Measurements from ENCODE around the gene INO80E. TPM values are rescaled to one million over a fixed set of nuclear protein-coding genes. Genes with fewer than 3 reads are reported as not detected.
A peak's percentile ranks its signal among the peaks of the same experiment; 100 is the strongest.
"Not testable (repeated sequence)": the region's sequence is repeated elsewhere in the genome, so short reads cannot be mapped to it uniquely, and the experiment has no call there.

Gene INO80E
- total RNA-seq, 2 donors from 2014 or later: 28.3 to 54.5 TPM

- 93 to 94% methylated on average over 5 of the region's 5 CpGs for WGBS, 2 donors
- peaks cover 16% of the 10 kb centered on the region for H3K4me1 ChIP-seq
- no peaks in the 10 kb centered on the region for H3K27me3 ChIP-seq
- DNase-seq (no peak), ATAC-seq (no peak)
- H3K36me3 ChIP-seq (replicated peaks in 1 of 2; ENCODE audit: insufficient read depth in 1 of 2, low read depth in 2 of 2): no peaks in the 10 kb centered on the region
- no peak overlapping the region for H3K4me3 ChIP-seq
- TF ChIP-seq CTCF (IDR thresholded peaks at IDR 0.05): no peak
- no peak for TF ChIP-seq POLR2A (IDR thresholded peaks at IDR 0.05)
- intact Hi-C loops (cut with DNase I): no loop called here
- H3K9me3 ChIP-seq: no peaks in the 10 kb centered on the region
- no peak overlapping the region for H3K27ac ChIP-seq
Observed at GRCh38 chr16:29958756-29959155, 37.3 kb upstream of the INO80E start.

DNA sequence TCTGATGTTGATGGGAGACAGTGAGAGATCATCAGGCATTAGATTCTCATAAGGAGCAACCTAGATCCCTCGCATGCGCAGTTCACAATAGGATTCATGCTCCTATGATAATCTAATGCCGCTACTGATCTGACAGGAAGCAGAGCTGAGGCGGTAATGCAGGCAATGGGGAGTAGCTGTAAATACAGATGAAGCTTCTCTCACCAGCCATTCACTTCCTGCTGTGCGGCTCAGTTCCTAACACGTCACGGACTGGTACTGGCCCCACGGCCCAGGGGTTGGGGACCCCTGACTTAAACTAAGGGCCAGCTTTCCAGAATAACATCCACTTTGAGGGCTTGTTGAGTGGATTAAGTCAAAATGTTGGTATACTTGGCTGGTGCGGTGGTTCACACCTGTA, 36.7 kb upstream of the INO80E start:
- intact Hi-C loops (cut with DNase I): no loop called here
- H3K4me1 ChIP-seq: peaks cover 16% of the 10 kb centered on the region
- no peak overlapping the region for H3K27ac ChIP-seq
- 84 to 97% methylated on average over 7 to 9 of the region's 9 CpGs for WGBS, 2 donors
- DNase-seq (no peak), ATAC-seq (no peak)
- no peaks in the 10 kb centered on the region for H3K9me3 ChIP-seq
- TF ChIP-seq POLR2A (IDR thresholded peaks at IDR 0.05) (no peak), CTCF (IDR thresholded peaks at IDR 0.05) (no peak)
- H3K36me3 ChIP-seq (replicated peaks in 1 of 2; ENCODE audit: insufficient read depth in 1 of 2, low read depth in 2 of 2): no peaks in the 10 kb centered on the region
- H3K4me3 ChIP-seq: no peak overlapping the region
- H3K27me3 ChIP-seq: no peaks in the 10 kb centered on the region

DNA sequence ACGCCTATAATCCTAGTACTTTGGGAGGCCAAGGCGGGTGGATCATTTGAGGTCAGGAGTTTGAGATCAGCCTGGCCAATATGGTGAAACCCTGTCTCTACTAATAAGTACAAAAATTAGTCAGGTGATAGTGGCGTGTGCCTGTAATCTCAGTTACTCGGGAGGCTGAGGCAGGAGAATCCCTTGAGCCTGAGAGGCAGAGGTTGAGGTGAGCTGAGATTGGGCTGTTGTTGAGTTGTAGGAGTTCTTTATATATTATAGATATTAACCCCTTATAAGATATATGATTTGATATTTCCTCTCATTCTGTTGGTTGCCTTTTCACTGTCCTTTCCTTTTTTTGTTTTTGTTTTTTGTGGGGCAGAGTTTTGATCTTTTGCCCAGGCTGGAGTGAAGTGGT, 36.2 kb upstream of the INO80E start:
- H3K36me3 ChIP-seq (replicated peaks in 1 of 2; ENCODE audit: insufficient read depth in 1 of 2, low read depth in 2 of 2); H3K9me3 ChIP-seq; intact Hi-C loops (cut with DNase I); DNase-seq; H3K4me3 ChIP-seq; ATAC-seq; H3K27me3 ChIP-seq; H3K27ac ChIP-seq: not testable (repeated sequence)
- WGBS, 2 donors: 81 to 83% methylated on average over 4 of the region's 4 CpGs
- peaks cover 16% of the 10 kb centered on the region for H3K4me1 ChIP-seq

- DNase-seq (no peak), ATAC-seq (no peak)
- intact Hi-C loops (cut with DNase I): no loop called here
- peak overlapping the region in 1 of 2 donors; percentile 66 for H3K4me3 ChIP-seq
- TF ChIP-seq CTCF (IDR thresholded peaks at IDR 0.05) (no peak), POLR2A (IDR thresholded peaks at IDR 0.05) (no peak)
- peak overlapping the region in 3 of 4 donors; percentile 72 to 92 (median 87) for H3K27ac ChIP-seq
- H3K36me3 ChIP-seq (replicated peaks in 1 of 2; ENCODE audit: insufficient read depth in 1 of 2, low read depth in 2 of 2): no peaks in the 10 kb centered on the region
- no peaks in the 10 kb centered on the region for H3K9me3 ChIP-seq
- H3K4me1 ChIP-seq: peaks cover 16% of the 10 kb centered on the region
- WGBS, 2 donors: 50 to 57% methylated on average over 10 of the region's 10 CpGs
- no peaks in the 10 kb centered on the region for H3K27me3 ChIP-seq
Observed at GRCh38 chr16:29961127-29961478, 34.9 kb upstream of the INO80E start.

DNA sequence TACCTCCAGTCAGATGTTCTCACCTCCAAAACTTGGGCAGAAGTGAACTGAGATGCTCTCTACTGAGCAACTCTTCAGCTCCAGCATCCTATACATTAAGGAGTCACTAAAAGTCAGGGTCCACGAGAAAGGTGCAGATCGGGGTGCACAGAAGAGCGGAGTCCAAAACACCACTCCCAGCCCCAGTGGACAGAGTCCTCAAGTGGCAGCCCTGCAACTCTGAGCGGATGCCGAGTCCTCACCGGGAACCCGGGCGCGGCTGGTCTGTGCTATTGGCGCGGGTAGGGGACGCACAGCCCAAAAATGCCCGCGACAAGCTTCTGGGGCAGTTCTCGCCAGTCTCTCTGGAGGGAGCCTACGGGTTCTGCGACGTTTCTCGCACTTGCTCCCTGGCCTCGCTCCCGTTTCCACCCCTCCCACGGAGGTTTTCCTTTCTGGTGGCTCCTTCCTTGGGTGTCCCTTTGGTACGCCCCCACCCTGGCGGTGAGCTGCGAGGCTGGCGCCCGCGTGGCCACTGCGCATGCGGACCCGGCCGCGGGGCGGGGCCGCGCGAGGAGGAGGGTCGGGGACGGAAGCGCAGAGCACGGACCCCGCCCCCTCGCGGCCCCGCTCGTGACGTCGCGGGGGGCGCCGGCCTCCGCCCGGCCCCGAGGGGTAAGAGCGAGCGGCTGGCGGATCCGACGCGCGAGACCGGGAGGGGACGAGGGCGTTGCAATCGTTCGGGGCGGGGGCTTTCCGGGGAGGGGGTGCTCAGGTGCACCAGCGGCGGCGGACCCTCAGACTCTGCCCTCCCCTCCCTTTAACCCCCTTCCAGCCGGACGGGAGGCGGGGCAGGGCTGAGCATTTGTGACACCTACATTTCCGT, 34.3 kb upstream of the INO80E start, which contains the start of gene TMEM219:
TMEM219 (plus strand) TSS at position 601 of the 865 bp plus-strand sequence. CDS start 1,065 bp downstream, outside the sequence.
- ATAC-seq: peak; percentile 98
- DNase-seq: peak; percentile 90 to 93 (median 91)
- intact Hi-C loops (cut with DNase I): no loop called here
- Histone ChIP-seq H3K27ac (peak within 1 kb of the TSS; percentile 72 to 92 (median 81)), H3K27me3 (no peaks in the 10 kb centered on the region), H3K4me3 (peak within 1 kb of the TSS; percentile 19 to 66), H3K4me1 (peaks cover 16% of the 10 kb centered on the region), H3K36me3 (replicated peaks in 1 of 2; ENCODE audit: insufficient read depth in 1 of 2, low read depth in 2 of 2) (no peaks in the 10 kb centered on the region), H3K9me3 (no peaks in the 10 kb centered on the region)
- peak; percentile 30 to 84 (median 75) for TF ChIP-seq CTCF (IDR thresholded peaks at IDR 0.05)
- TF ChIP-seq POLR2A (IDR thresholded peaks at IDR 0.05): peak; percentile 49 to 62 (median 58)
- 0 to 1% methylated on average over 16 to 58 of the region's 75 CpGs for WGBS, 2 donors

Measured in body of pancreas (tissue), 4 donors.